Fibroblast of lung (primary cell): ENCODE measurements around the gene DND1. TPM values are rescaled to one million over a fixed set of nuclear protein-coding genes. Genes with fewer than 3 reads are reported as not detected.

Experiments used
- DNase-seq, 2 donors: peaks; one replicate each; pipeline versions ENCODE4 v3.0.0 to v3.0.0-alpha.2; 2010; ENCODE audit warnings: low read depth in 2 of 2
- H2AFZ ChIP-seq: 2 replicates; pipeline ENCODE4 v1.5.1; 2012; ENCODE audit warnings: low read length, control low read depth, inconsistent platforms
- H3K27ac ChIP-seq: 2 replicates; pipeline ENCODE4 v1.5.1; 2011; ENCODE audit warnings: low read length, control low read depth; ENCODE audit not compliant: insufficient read depth
- H3K27me3 ChIP-seq: 2 replicates; pipeline ENCODE4 v1.5.1; 2011; ENCODE audit warnings: mild to moderate bottlenecking, low read length; ENCODE audit not compliant: control insufficient read depth, insufficient read depth
- H3K36me3 ChIP-seq: 2 replicates; pipeline ENCODE4 v1.5.1; 2011; ENCODE audit warnings: low read length; ENCODE audit not compliant: control insufficient read depth, insufficient read depth
- H3K4me1 ChIP-seq: 2 replicates; pipeline ENCODE4 v1.5.1; 2011; ENCODE audit warnings: low read length; ENCODE audit not compliant: control insufficient read depth, insufficient read depth; ENCODE audit errors: extremely low read depth
- H3K4me2 ChIP-seq: 2 replicates; pipeline ENCODE4 v1.5.1; 2011; ENCODE audit warnings: low read length, control low read depth; ENCODE audit not compliant: insufficient read depth; ENCODE audit errors: extremely low read depth
- H3K4me3 ChIP-seq, 4 experiments: fragments of 200-600 bp in 1 of 4; sonication (generic) in 1 of 4; replicated peaks in 1 of 4; 2 replicates each; pipeline ENCODE4 v1.5.1; 2011 to 2016; ENCODE audit warnings: low read length in 4 of 4, low read depth in 3 of 4, mild to moderate bottlenecking in 3 of 4, control low read depth in 2 of 4, inconsistent platforms in 1 of 4, mixed read lengths in 1 of 4; ENCODE audit not compliant: insufficient read depth in 1 of 4; ENCODE audit errors: control extremely low read depth in 1 of 4
- H3K79me2 ChIP-seq: 2 replicates; pipeline ENCODE4 v1.5.1; 2012; ENCODE audit warnings: mild to moderate bottlenecking, low read length, inconsistent platforms; ENCODE audit not compliant: control insufficient read depth, insufficient read depth
- H3K9ac ChIP-seq: 2 replicates; pipeline ENCODE4 v1.5.1; 2011; ENCODE audit warnings: mild to moderate bottlenecking, low read length, control low read depth; ENCODE audit not compliant: insufficient read depth
- H3K9me3 ChIP-seq: 2 replicates; pipeline ENCODE4 v1.5.1; 2012; ENCODE audit warnings: low read depth, low read length; ENCODE audit not compliant: control insufficient read depth, insufficient read depth
- H4K20me1 ChIP-seq: 2 replicates; pipeline ENCODE4 v1.5.1; 2011; ENCODE audit warnings: low read length; ENCODE audit not compliant: control insufficient read depth, insufficient read depth; ENCODE audit errors: extremely low read depth
- CTCF ChIP-seq, 2 donors: IDR thresholded peaks in 1 of 2; conservative IDR thresholded peaks in 1 of 2; 1 replicate in 1 of 2; 2 replicates in 1 of 2; pipeline ENCODE4 v1.5.1; 2011 to 2012; ENCODE audit warnings: low read length in 2 of 2, control low read depth in 1 of 2, inconsistent platforms in 1 of 2, low read depth in 1 of 2, mild to moderate bottlenecking in 1 of 2
- EZH2 ChIP-seq: IDR thresholded peaks from 2 replicates; pipeline ENCODE4 v1.5.1; 2012; ENCODE audit warnings: low read length, control low read depth, mild to moderate bottlenecking; ENCODE audit errors: missing control alignments
- polyA plus RNA-seq, 2 donors: library from polyadenylated mRNA; depleted of rRNA in 1 of 2; stranded (reverse) in 1 of 2; unstranded in 1 of 2; fragments of >200 nt; gene quantifications; 2 replicates each; pipeline ENCODE4 v1.2.1, GENCODE V29; 2011 to 2012; ENCODE audit warnings: missing spikeins in 1 of 2
- total RNA-seq: library from RNA; depleted of rRNA; stranded (reverse); fragments of >200 nt; gene quantifications from 2 replicates; pipeline ENCODE4 v1.2.1, GENCODE V29; 2014

DND1 gene
- total and polyA plus RNA-seq, 2 donors (not counting 1 experiment from before 2014, with no cell fraction given) = 0.15 to 0.33 TPM

GRCh38 chr5:140707812-140708211 lies 34.4 kb upstream of the DND1 start:
- H3K4me3 ChIP-seq = no peak overlapping the region
- H3K9ac ChIP-seq = no peak overlapping the region
- peaks cover 7% of the 10 kb centered on the region for H3K36me3 ChIP-seq
- no peak overlapping the region for H3K27ac ChIP-seq
- no peak for DNase-seq
- H3K4me1 ChIP-seq = no peaks in the 10 kb centered on the region
- H3K4me2 ChIP-seq = no peak overlapping the region
- no peak overlapping the region for H2AFZ ChIP-seq
- no peaks in the 10 kb centered on the region for H3K79me2 ChIP-seq
- TF ChIP-seq EZH2 = no peak
- no peaks in the 10 kb centered on the region for H3K9me3 ChIP-seq
- no peaks in the 10 kb centered on the region for H3K27me3 ChIP-seq
- no peaks in the 10 kb centered on the region for H4K20me1 ChIP-seq

GRCh38 chr5:140700177-140701144 lies 27.1 kb upstream of the DND1 start, which contains the start of gene ZMAT2:
TSS of gene ZMAT2 (plus strand) at chr5:140700447. CDS start at chr5:140700461, 14 bp downstream.
- Histone ChIP-seq H3K27ac (peak within 1 kb of the TSS; percentile 62), H4K20me1 (no peaks in the 10 kb centered on the region), H3K4me2 (peak within 1 kb of the TSS; percentile 68), H3K36me3 (peaks cover 21% of the 10 kb centered on the region), H3K9me3 (no peaks in the 10 kb centered on the region), H3K27me3 (no peaks in the 10 kb centered on the region), H3K4me1 (no peaks in the 10 kb centered on the region), H3K79me2 (peaks cover 15% of the 10 kb centered on the region), H3K4me3 (peak within 1 kb of the TSS; percentile 63 to 99 (median 86)), H2AFZ (peak within 1 kb of the TSS; percentile 64), H3K9ac (peak within 1 kb of the TSS; percentile 54)
- no peak for TF ChIP-seq CTCF (conservative IDR thresholded peaks at IDR 0.05 in 1 of 2, IDR thresholded peaks at IDR 0.05 in 1 of 2; ENCODE audit: low read depth in 1 of 2, low read length in 2 of 2)
- no peak for TF ChIP-seq EZH2
- peak; percentile 99 for DNase-seq

- Histone ChIP-seq H3K4me2 (no peak overlapping the region), H2AFZ (no peak overlapping the region), H4K20me1 (no peaks in the 10 kb centered on the region), H3K4me1 (peaks cover 2% of the 10 kb centered on the region), H3K4me3 (no peak overlapping the region), H3K9me3 (no peaks in the 10 kb centered on the region), H3K9ac (no peak overlapping the region), H3K27ac (no peak overlapping the region), H3K79me2 (peaks cover 35% of the 10 kb centered on the region), H3K27me3 (no peaks in the 10 kb centered on the region), H3K36me3 (peaks cover 23% of the 10 kb centered on the region)
- TF ChIP-seq CTCF (conservative IDR thresholded peaks at IDR 0.05 in 1 of 2, IDR thresholded peaks at IDR 0.05 in 1 of 2; ENCODE audit: low read depth in 1 of 2, low read length in 2 of 2) = no peak
- no peak for TF ChIP-seq EZH2
- no peak for DNase-seq
These were observed 23.6 kb upstream of the DND1 start for GRCh38 chr5:140696891-140697492.
